ENCODE results near the gene ZNF280C.
A peak's percentile ranks its signal among the peaks of the same experiment; 100 is the strongest.

ZNF280C gene

GRCh38 chrX:130170752-130171445 lies 97.8 kb downstream of the ZNF280C start:
- H2AFZ ChIP-seq (ENCODE audit: low read depth, low read length, severe bottlenecking) = peak overlapping the region; percentile 77
- TF ChIP-seq CTCF (IDR thresholded peaks at IDR 0.05; ENCODE audit: insufficient read depth, low read length, poor library complexity, severe bottlenecking) = no peak
- TF ChIP-seq EZH2phosphoT487 (conservative IDR thresholded peaks at IDR 0.05; ENCODE audit: low read length) = no peak
- H3F3A ChIP-seq (ENCODE audit: insufficient read depth) = peaks cover 11% of the 10 kb centered on the region; the same call in 1 of the 2 replicates
- peak overlapping the region; percentile 93 for H3K9ac ChIP-seq (ENCODE audit: low read length)
- H3K9me3 ChIP-seq (ENCODE audit: insufficient read depth, low read length) = no peaks in the 10 kb centered on the region
- peak overlapping the region; percentile 88 for H3K27ac ChIP-seq (ENCODE audit: low read depth, low read length)
- H3K4me3 ChIP-seq (ENCODE audit: insufficient read depth, low read length, poor library complexity, severe bottlenecking) = peak overlapping the region; percentile 80
- H3K79me2 ChIP-seq (ENCODE audit: insufficient read depth, low read length) = peaks cover 42% of the 10 kb centered on the region
- no peaks in the 10 kb centered on the region for H3K36me3 ChIP-seq (ENCODE audit: low read length)
- H3K4me2 ChIP-seq (ENCODE audit: low read depth, low read length, poor library complexity, severe bottlenecking) = peak overlapping the region; percentile 71
- no peaks in the 10 kb centered on the region for H4K20me1 ChIP-seq (ENCODE audit: low read depth, low read length)
- H3K27me3 ChIP-seq (ENCODE audit: low read length) = no peaks in the 10 kb centered on the region
- no peaks in the 10 kb centered on the region for H3K9me2 ChIP-seq (replicated peaks; ENCODE audit: insufficient read depth, low read length)

GRCh38 chrX:130167040-130167439 lies 101.7 kb downstream of the ZNF280C start:
- peak overlapping the region; percentile 82 for H3K4me2 ChIP-seq (ENCODE audit: low read depth, low read length, poor library complexity, severe bottlenecking)
- peak overlapping the region; percentile 98 for H3K4me3 ChIP-seq (ENCODE audit: insufficient read depth, low read length, poor library complexity, severe bottlenecking)
- no peaks in the 10 kb centered on the region for H3K36me3 ChIP-seq (ENCODE audit: low read length)
- H3K27me3 ChIP-seq (ENCODE audit: low read length) = no peaks in the 10 kb centered on the region
- H3K79me2 ChIP-seq (ENCODE audit: insufficient read depth, low read length) = peaks cover 33% of the 10 kb centered on the region
- H3F3A ChIP-seq (ENCODE audit: insufficient read depth) = peaks cover 11% of the 10 kb centered on the region; the same call in 1 of the 2 replicates
- no peaks in the 10 kb centered on the region for H4K20me1 ChIP-seq (ENCODE audit: low read depth, low read length)
- H2AFZ ChIP-seq (ENCODE audit: low read depth, low read length, severe bottlenecking) = no peak overlapping the region
- H3K9me2 ChIP-seq (replicated peaks; ENCODE audit: insufficient read depth, low read length) = no peaks in the 10 kb centered on the region
- no peak overlapping the region for H3K27ac ChIP-seq (ENCODE audit: low read depth, low read length)
- no peaks in the 10 kb centered on the region for H3K9me3 ChIP-seq (ENCODE audit: insufficient read depth, low read length)
- no peak for TF ChIP-seq CTCF (IDR thresholded peaks at IDR 0.05; ENCODE audit: insufficient read depth, low read length, poor library complexity, severe bottlenecking)
- TF ChIP-seq EZH2phosphoT487 (conservative IDR thresholded peaks at IDR 0.05; ENCODE audit: low read length) = no peak
- H3K9ac ChIP-seq (ENCODE audit: low read length) = peak overlapping the region; percentile 82

GRCh38 chrX:130166503-130166777 lies 102.3 kb downstream of the ZNF280C start:
- no peaks in the 10 kb centered on the region for H3K9me3 ChIP-seq (ENCODE audit: insufficient read depth, low read length)
- no peaks in the 10 kb centered on the region for H3K9me2 ChIP-seq (replicated peaks; ENCODE audit: insufficient read depth, low read length)
- H3K79me2 ChIP-seq (ENCODE audit: insufficient read depth, low read length) = peaks cover 35% of the 10 kb centered on the region
- H3K36me3 ChIP-seq (ENCODE audit: low read length) = no peaks in the 10 kb centered on the region
- no peak overlapping the region for H2AFZ ChIP-seq (ENCODE audit: low read depth, low read length, severe bottlenecking)
- TF ChIP-seq CTCF (IDR thresholded peaks at IDR 0.05; ENCODE audit: insufficient read depth, low read length, poor library complexity, severe bottlenecking) = no peak
- no peak for TF ChIP-seq EZH2phosphoT487 (conservative IDR thresholded peaks at IDR 0.05; ENCODE audit: low read length)
- peak overlapping the region; percentile 82 for H3K4me2 ChIP-seq (ENCODE audit: low read depth, low read length, poor library complexity, severe bottlenecking)
- peaks cover 11% of the 10 kb centered on the region; the same call in 1 of the 2 replicates for H3F3A ChIP-seq (ENCODE audit: insufficient read depth)
- no peaks in the 10 kb centered on the region for H4K20me1 ChIP-seq (ENCODE audit: low read depth, low read length)
- H3K9ac ChIP-seq (ENCODE audit: low read length) = peak overlapping the region; percentile 82
- peak overlapping the region; percentile 98 for H3K4me3 ChIP-seq (ENCODE audit: insufficient read depth, low read length, poor library complexity, severe bottlenecking)
- no peaks in the 10 kb centered on the region for H3K27me3 ChIP-seq (ENCODE audit: low read length)
- peak overlapping the region; percentile 95 for H3K27ac ChIP-seq (ENCODE audit: low read depth, low read length)
